HepG2 (cell line): ENCODE measurements around the gene KBTBD13. TPM values are rescaled to one million over a fixed set of nuclear protein-coding genes. Genes with fewer than 3 reads are reported as not detected.

Experiments used
- ATAC-seq: fragments of 200-7000 bp; cut with Tn5 transposase; 3 replicates; pipeline ENCODE4 v1.9.1; 2020; ENCODE audit warnings: mild to moderate bottlenecking, moderate library complexity
- BruUV-seq: library from RNA; stranded (reverse); fragments of 400-500 nt; replicated peaks from 2 replicates; lab custom pipeline; 2021; lab: Mats Ljungman, UMichigan
- CTCF ChIA-PET: fragments of 300-600 bp; formaldehyde crosslinking; extraction: SDS; loops from one replicate; lab custom pipeline; 2021; ENCODE audit warnings: low total read pairs, inconsistent platforms, low intra/inter-chr PET ratio; lab: Yijun Ruan, JAX
- POLR2A ChIA-PET: fragments of 350-600 bp; sonication (Branson Sonifier 250); formaldehyde crosslinking; loops from one replicate; lab custom pipeline; 2020; ENCODE audit warnings: antibody characterized with exemption, inconsistent platforms; lab: Yijun Ruan, JAX
- DNase-seq: peaks from one replicate; pipeline ENCODE4 v3.0.0-alpha.2; 2015; ENCODE audit warnings: low spot score
- FAIRE-seq: peaks from 3 replicates; lab custom pipeline; 2011; peaks lifted over from hg19 to GRCh38; lab: Jason Lieb, UNC
- H2AFZ ChIP-seq: one replicate; pipeline ENCODE4 v1.6.1; 2011; ENCODE audit warnings: low read length, inconsistent platforms
- H3K27ac ChIP-seq: fragments of 300-600 bp; 3 replicates; pipeline ENCODE4 v1.8.0; 2011; ENCODE audit warnings: mixed run types, mild to moderate bottlenecking, mixed read lengths, low read length, inconsistent platforms; ENCODE audit not compliant: insufficient read depth; ENCODE audit errors: extremely low read length
- H3K27me3 ChIP-seq, 2 experiments: fragments of 200-600 bp in 1 of 2; 2 replicates in 1 of 2; 3 replicates in 1 of 2; pipeline versions ENCODE4 v1.6.0 to v1.8.0; 2011; ENCODE audit warnings: low read length in 2 of 2, mild to moderate bottlenecking in 2 of 2, moderate library complexity in 2 of 2, inconsistent platforms in 1 of 2; ENCODE audit not compliant: insufficient read depth in 2 of 2, control insufficient read depth in 1 of 2
- H3K36me3 ChIP-seq, 2 experiments: fragments of 200-600 bp in 1 of 2; replicated peaks in 1 of 2; 2 replicates in 1 of 2; 3 replicates in 1 of 2; pipeline versions ENCODE4 v1.5.1 to v1.8.0; 2011; ENCODE audit warnings: low read length in 2 of 2, inconsistent platforms in 1 of 2; ENCODE audit not compliant: insufficient read depth in 2 of 2, control insufficient read depth in 1 of 2
- H3K4me1 ChIP-seq: 2 replicates; pipeline ENCODE4 v1.5.1; 2012; ENCODE audit warnings: low read length, inconsistent platforms; ENCODE audit not compliant: insufficient read depth
- H3K4me2 ChIP-seq: 2 replicates; pipeline ENCODE4 v1.6.0; 2011; ENCODE audit warnings: low read depth, low read length, inconsistent platforms
- H3K4me3 ChIP-seq, 3 experiments: fragments of 200-600 bp in 1 of 3; sonication (generic), shearing (Covaris generic) in 1 of 3; replicated peaks in 1 of 3; 2 replicates each; pipeline ENCODE4 v1.5.1; 2011 to 2016; ENCODE audit warnings: low read length in 3 of 3, inconsistent platforms in 2 of 3, low read depth in 2 of 3, mild to moderate bottlenecking in 2 of 3, control low read depth in 1 of 3, mixed read lengths in 1 of 3; ENCODE audit not compliant: insufficient read depth in 1 of 3
- H3K79me2 ChIP-seq: one replicate; pipeline ENCODE4 v1.6.1; 2011; ENCODE audit warnings: low read length, inconsistent platforms; ENCODE audit not compliant: insufficient read depth
- H3K9ac ChIP-seq: 2 replicates; pipeline ENCODE4 v1.6.0; 2011; ENCODE audit warnings: mild to moderate bottlenecking, low read depth, low read length, inconsistent platforms; ENCODE audit not compliant: insufficient read depth
- H3K9me3 ChIP-seq: 2 replicates; pipeline ENCODE4 v1.5.1; 2012; ENCODE audit warnings: mild to moderate bottlenecking, low read length
- H4K20me1 ChIP-seq: 2 replicates; pipeline ENCODE4 v1.6.0; 2011; ENCODE audit warnings: inconsistent platforms, mild to moderate bottlenecking, low read length, moderate library complexity; ENCODE audit not compliant: insufficient read depth
- FOXC1 ChIP-seq: sonication (generic); formaldehyde crosslinking; IDR thresholded peaks from 2 replicates; pipeline ENCODE4 v1.8.0; 2022; ENCODE audit warnings: mild to moderate bottlenecking, missing genetic modification reagents, borderline replicate concordance
- HMGXB4 ChIP-seq, 2 experiments: sonication (generic) in 1 of 2; formaldehyde crosslinking in 1 of 2; IDR thresholded peaks; 2 replicates each; pipeline versions ENCODE4 v1.4.0 to v1.6.1; 2018 to 2020; ENCODE audit warnings: missing genetic modification reagents in 2 of 2, borderline replicate concordance in 1 of 2, low read depth in 1 of 2, mild to moderate bottlenecking in 1 of 2, missing biosample characterization in 1 of 2
- KDM2A ChIP-seq: sonication (generic); formaldehyde crosslinking; IDR thresholded peaks from 2 replicates; pipeline ENCODE4 v1.4.0; 2020; ENCODE audit warnings: low read depth, missing genetic modification reagents, borderline replicate concordance
- MAX ChIP-seq: IDR thresholded peaks from 2 replicates; pipeline ENCODE4 v1.6.1; 2012; ENCODE audit warnings: inconsistent platforms
- MXI1 ChIP-seq: IDR thresholded peaks from 3 replicates; pipeline ENCODE4 v1.6.1; 2012; ENCODE audit warnings: low read depth, low read length, inconsistent platforms, borderline replicate concordance
- PHB2 ChIP-seq: fragments of 450-650 bp; IDR thresholded peaks from 2 replicates; pipeline ENCODE4 v1.6.1; 2018; ENCODE audit not compliant: partially characterized antibody
- POGK ChIP-seq: sonication (generic); formaldehyde crosslinking; conservative IDR thresholded peaks from 2 replicates; pipeline ENCODE4 v1.8.0; 2022; ENCODE audit warnings: mild to moderate bottlenecking, moderate library complexity, missing genetic modification reagents
- SMC3 ChIP-seq: IDR thresholded peaks from 2 replicates; pipeline ENCODE4 v1.6.1; 2011; ENCODE audit warnings: low read length, improper control_type of control experiment
- XRCC5 ChIP-seq: fragments of 200-400 bp; formaldehyde crosslinking; optimal IDR thresholded peaks from 2 replicates; pipeline ENCODE3; 2017; ENCODE audit warnings: mild to moderate bottlenecking, low read length
- ZBTB44 ChIP-seq: sonication (generic); formaldehyde crosslinking; IDR thresholded peaks from 2 replicates; pipeline ENCODE4 v1.4.0; 2020; ENCODE audit warnings: missing genetic modification reagents
- ZNF496 ChIP-seq: sonication (generic); formaldehyde crosslinking; IDR thresholded peaks from 2 replicates; pipeline ENCODE4 v1.8.1; 2023; ENCODE audit warnings: mild to moderate bottlenecking, moderate library complexity, missing genetic modification reagents; ENCODE audit not compliant: insufficient replicate concordance
- ZNF580 ChIP-seq: IDR thresholded peaks from 2 replicates; pipeline ENCODE4 v1.6.1; 2016; ENCODE audit warnings: low read depth, borderline replicate concordance
- ZNF605 ChIP-seq: sonication (generic); formaldehyde crosslinking; IDR thresholded peaks from 2 replicates; pipeline ENCODE4 v1.8.0; 2022; ENCODE audit warnings: mild to moderate bottlenecking, missing genetic modification reagents
- ZNF616 ChIP-seq: sonication (generic); formaldehyde crosslinking; IDR thresholded peaks from 2 replicates; pipeline ENCODE4 v1.5.0; 2020; ENCODE audit warnings: low read depth, mild to moderate bottlenecking, missing genetic modification reagents
- WGBS: methylation state at CpG from one replicate; pipeline ENCODE4 v1.1.6; 2017; ENCODE audit warnings: low lambda C conversion rate; 5-methylcytosine and 5-hydroxymethylcytosine counted together
- in situ Hi-C: cut with HindIII; loops from 2 replicates; pipeline ENCODE4 v1.10.0; 2017; ENCODE audit warnings: low pct_unique_long_range_greater_than_20kb; ENCODE audit not compliant: extremely low pct_ligation_motif_present
- intact Hi-C: fragments of 100-400 bp; cut with micrococcal nuclease; formaldehyde crosslinking; loops from one replicate; pipeline ENCODE4 v1.10.0; 2022; ENCODE audit not compliant: unreplicated experiment
- polyA plus RNA-seq, 8 experiments: library from polyadenylated mRNA; depleted of rRNA in 3 of 8; stranded (reverse) in 7 of 8; unstranded in 1 of 8; fragments of >200 nt; fragmentation: Illumina TruSeq in 4 of 8; extraction: Trizol in 4 of 8; gene quantifications; 2 replicates each; pipeline versions ENCODE4 v1.2.1 to v1.2.3, GENCODE V29; 2011 to 2016; ENCODE audit warnings: low read depth in 4 of 8, missing spikeins in 1 of 8, mixed read lengths in 1 of 8; ENCODE audit not compliant: insufficient read depth in 1 of 8
- total RNA-seq, 5 experiments: library from RNA; depleted of rRNA; stranded (reverse); fragments of >200 nt; fragmentation: Illumina TruSeq; extraction: Trizol; gene quantifications; 2 replicates each; pipeline ENCODE4 v1.2.3, GENCODE V29; 2016; ENCODE audit warnings: low read depth in 1 of 5

Gene KBTBD13
- total and polyA plus RNA-seq, 2 of the 13 experiments (the other 11 are each of a cell fraction or from before 2014, with no cell fraction given) = not detected

- peak; percentile 51; the same call in 1 of the 2 replicates for TF ChIP-seq MAX
- TF ChIP-seq ZNF616 (CRISPR knock-in tag) = no peak
- TF ChIP-seq ZNF605 = 0 out of 2 replicates have a peak, but pooled peaks have one; percentile 65
- no peak for TF ChIP-seq ZNF580 (CRISPR knock-in tag)
- TF ChIP-seq XRCC5 = peak; percentile 20
- no peak for TF ChIP-seq POGK (CRISPR knock-in tag)
- no peak for TF ChIP-seq PHB2
- peak; percentile 78 for TF ChIP-seq SMC3
- peak; percentile 22; the same call in 1 of the 2 replicates for TF ChIP-seq KDM2A (CRISPR knock-in tag)
Observed at GRCh38 chr15:65085990-65086679, 9.6 kb downstream of the KBTBD13 start (continued).

- Histone ChIP-seq H3K79me2 (no peaks in the 10 kb centered on the region), H3K4me2 (peak overlapping the region; percentile 89), H3K27me3 (peaks cover 0 to 16% of the 10 kb centered on the region in 2 experiments; a peak in 2 of 5 replicates), H4K20me1 (no peaks in the 10 kb centered on the region), H3K36me3 (no peaks in the 10 kb centered on the region), H3K4me1 (peaks cover 90% of the 10 kb centered on the region), H3K9ac (no peak overlapping the region), H3K4me3 (no peak overlapping the region; a peak in 1 of 6 replicates), H3K27ac (no peak overlapping the region), H3K9me3 (no peaks in the 10 kb centered on the region), H2AFZ (no peak overlapping the region)
- no TSS peak for BruUV-seq
- FAIRE-seq (no peak), DNase-seq (no peak), ATAC-seq (peak; percentile 36)
- ChIA-PET POLR2A (interaction anchor here (0.7 to 4.0 kb wide), 4 partner anchors 31 to 214 kb away, joined by 3 to 27 read pairs (median 6); partner anchors contain the start of gene CLPX), CTCF (interaction anchor here (2.2 to 6.7 kb wide), 3 partner anchors 15 to 54 kb away, joined by 10 to 54 read pairs (median 34); no protein-coding TSS in a partner anchor)
- in situ Hi-C loops (loop anchor here (5.0 to 10.0 kb wide), 2 partner anchors 34 to 52 kb away; no protein-coding TSS in a partner anchor), intact Hi-C loops (loop anchor here (1.0 kb wide), 2 partner anchors 29 to 53 kb away; no protein-coding TSS in a partner anchor)
- WGBS = no CpG with 5 or more reads among the region's 6 CpGs
- TF ChIP-seq FOXC1 (CRISPR knock-in tag) (0 out of 2 replicates have a peak, but pooled peaks have one; percentile 60), HMGXB4 (CRISPR knock-in tag; IDR thresholded peaks at IDR 0.05; ENCODE audit: borderline replicate concordance in 1 of 2, low read depth in 1 of 2) (0 out of 4 replicates have a peak, but pooled peaks of 1 of the 2 experiments have one; percentile 8), MXI1 (0 out of 3 replicates have a peak, but pooled peaks have one; percentile 19), ZNF496 (no peak), ZBTB44 (CRISPR knock-in tag) (no peak)
Observed at GRCh38 chr15:65086680-65087111, 10.2 kb downstream of the KBTBD13 start.
